HG03558 (cell line): ENCODE measurements around the gene ACSL1.
A peak's percentile ranks its signal among the peaks of the same experiment; 100 is the strongest.
"Not testable (repeated sequence)": the region's sequence is repeated elsewhere in the genome, so short reads cannot be mapped to it uniquely, and the experiment has no call there.

Experiments
- ATAC-seq: cut with Tn5 transposase; IDR thresholded peaks from one replicate; pipeline ENCODE4 v1.9.1; 2021; ENCODE audit warnings: moderate number of reproducible peaks; ENCODE audit not compliant: unreplicated experiment; ENCODE audit errors: extremely low read depth

ACSL1 gene

DNA sequence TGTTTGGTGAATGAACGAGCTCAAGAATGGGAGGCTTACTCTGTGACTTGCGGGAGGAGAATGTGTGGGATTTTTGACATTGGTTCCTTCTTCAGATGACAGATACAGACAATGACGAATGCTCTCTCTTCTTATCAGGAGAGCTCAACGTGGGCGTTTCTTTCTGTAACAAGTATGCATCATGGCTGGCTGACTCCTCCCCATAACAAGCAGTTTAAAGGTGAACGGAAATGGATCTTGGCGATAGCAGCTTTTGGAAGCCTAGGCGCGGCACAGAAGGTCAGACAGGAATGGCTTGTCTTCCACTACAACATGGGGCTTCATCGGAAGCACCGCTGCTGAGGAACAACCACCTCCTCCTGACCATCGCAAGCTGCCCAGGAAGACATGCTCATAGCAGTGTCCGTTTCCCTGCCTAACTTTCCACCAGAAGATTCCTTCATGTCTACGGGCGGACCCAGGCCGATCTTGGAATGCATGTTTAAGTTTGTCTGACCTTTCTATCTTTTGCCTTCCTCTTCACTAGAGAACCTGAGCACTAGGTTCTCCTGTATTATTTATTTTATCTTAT, 18.3 kb upstream of the ACSL1 start:
- ATAC-seq: no peak

DNA sequence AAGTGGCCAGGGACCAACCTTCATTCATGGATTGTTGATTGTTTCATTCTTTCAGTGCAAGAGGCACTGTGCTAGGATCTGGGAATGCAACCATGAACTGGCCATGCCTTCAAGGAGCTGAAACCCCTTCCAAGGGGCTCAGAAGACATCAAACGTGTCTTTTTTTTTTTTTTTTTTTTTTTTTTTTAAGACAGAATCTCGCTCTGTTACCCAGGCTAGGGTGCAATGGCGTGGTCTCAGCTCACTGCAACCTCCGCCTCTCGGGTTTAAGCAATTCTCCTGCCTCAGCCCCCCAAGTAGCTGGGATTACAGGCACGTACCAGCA, 13.3 kb upstream of the ACSL1 start:
- not testable (repeated sequence) for ATAC-seq

DNA sequence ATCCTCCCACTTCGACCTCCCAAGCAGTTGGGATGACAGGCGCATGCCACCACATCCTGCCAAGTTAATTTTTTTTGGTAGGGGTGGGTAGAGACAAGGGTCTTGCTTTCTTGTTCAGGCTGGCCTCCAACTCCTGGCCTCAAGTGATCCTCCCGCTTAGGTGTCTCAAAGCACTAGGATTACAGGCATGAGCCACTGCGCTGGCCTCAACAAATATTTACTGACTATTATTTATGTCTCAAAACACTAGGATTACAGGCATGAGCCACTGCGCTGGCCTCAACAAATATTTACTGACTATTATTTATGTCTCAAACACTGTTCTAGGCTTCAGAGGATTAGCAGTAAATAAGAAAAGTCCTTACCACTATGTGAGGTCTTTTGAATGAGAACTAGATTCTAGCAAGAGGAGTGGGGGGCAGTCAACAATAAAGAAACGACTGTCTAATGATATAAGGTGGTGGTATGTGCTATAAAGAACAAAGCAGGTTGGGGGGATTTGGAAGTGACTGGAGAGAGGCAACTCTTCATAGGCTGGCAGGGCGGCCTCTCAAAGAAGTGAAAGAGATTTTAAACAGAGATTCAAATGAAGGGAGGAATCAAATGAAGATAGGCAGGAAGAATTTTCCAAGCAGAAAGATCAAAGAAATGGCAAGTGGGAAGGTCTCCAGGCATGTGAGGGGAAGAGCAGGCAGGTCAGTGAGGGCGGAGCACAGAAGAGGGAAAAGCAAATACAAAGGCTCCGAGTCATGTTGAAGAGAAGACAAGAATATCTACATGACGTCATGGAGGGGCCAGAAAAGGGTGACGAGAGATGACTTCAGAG, 12.7 kb upstream of the ACSL1 start:
- no peak for ATAC-seq

- no peak for ATAC-seq
Measured at GRCh38 chr4:184836613-184837012, 10.8 kb upstream of the ACSL1 start.

DNA sequence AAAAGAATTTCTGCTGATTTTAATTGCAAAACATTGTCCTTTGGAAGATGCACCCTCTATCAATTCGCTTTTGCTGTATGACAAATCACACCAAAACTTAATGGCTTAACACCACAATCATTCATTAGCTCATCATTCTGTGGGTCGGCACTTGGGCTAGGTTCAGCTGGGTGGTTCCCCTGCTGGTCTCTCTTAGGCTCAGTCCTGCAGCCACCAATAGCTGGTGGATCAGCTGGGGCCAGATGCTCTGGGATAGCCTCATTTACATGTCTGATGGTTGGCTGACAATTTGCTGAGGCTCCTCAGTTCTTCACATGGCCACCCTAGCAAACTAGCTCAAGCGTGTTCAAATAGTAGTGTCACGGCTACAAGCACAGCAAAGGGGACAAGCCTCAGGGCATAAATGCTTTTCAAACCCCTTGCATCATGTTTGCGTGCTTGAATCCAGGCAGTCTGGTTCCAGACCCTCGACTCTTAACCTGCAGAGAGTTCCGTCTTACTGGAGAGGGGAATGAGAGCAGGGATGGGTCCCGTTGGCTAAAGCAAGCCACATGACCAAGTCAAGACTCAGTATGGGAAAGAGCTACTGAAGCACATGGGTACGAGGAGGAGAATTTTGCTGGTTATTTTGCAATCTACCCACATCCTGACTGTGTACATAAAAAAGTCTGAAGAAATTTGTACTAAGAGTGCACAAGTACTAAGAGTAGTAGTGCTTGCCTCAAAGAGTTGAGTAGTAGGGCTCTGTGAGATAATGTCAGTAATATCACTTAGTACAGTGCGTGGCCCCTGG, 7.5 kb upstream of the ACSL1 start:
- no peak for ATAC-seq

GRCh38 chr4:184831153-184831552, 5.4 kb upstream of the ACSL1 start:
- no peak for ATAC-seq

- no peak for ATAC-seq
Measured at GRCh38 chr4:184826691-184827270, 1.0 kb upstream of the ACSL1 start.

DNA sequence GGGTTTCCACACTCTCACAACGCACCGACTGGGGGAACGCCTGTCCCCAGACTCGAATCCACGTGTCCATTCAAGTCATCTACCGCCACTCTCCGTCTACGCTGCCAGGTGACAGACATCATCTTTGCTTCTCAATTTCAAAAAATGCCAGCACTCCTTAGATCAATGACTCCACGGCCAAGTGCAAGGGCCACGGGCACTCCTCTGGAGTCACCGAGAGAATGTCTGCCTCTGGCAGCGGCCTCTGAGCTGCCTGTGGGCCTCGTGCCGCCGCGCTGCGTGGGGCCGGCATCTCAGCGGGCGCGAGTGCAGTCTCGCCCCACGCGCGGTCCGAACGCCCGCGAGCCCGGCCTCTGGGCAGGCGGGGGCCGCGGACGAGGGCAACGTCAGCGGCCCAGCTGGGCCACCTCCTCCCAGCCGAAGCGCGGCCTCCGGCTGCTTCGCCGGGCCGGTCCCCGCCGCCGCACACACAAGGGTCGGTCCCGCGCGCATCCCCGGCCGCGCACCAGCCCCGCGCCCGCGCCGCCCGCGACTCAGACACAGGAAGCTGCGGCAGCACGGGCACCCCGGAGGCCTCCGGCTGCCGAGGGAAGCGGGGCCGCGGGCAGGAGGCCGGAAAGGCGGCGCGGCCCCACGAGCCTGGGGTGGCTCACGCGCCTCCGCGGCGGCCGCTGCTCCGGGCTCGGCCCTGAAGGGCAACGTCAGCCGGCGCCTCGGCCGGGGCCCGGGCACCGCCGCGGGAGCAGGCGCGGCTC, 450 bp downstream of the ACSL1 start:
- peak; percentile 16 for ATAC-seq

DNA sequence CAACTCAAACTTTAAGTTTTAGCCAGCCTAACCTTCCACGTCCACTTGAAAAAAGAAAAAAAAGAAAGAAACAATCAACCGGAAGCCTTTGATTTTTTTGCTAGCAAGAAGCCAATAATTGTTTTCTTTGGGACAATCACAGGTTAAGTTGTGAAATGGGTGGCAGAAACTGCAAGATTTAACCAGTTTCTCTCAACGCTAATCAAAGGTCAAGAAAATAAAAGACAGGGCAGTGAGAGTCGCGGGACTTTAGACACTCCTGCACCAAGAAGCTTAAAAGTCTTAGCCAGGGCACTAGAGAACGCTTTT, 1.0 kb downstream of the ACSL1 start:
- ATAC-seq: no peak

DNA sequence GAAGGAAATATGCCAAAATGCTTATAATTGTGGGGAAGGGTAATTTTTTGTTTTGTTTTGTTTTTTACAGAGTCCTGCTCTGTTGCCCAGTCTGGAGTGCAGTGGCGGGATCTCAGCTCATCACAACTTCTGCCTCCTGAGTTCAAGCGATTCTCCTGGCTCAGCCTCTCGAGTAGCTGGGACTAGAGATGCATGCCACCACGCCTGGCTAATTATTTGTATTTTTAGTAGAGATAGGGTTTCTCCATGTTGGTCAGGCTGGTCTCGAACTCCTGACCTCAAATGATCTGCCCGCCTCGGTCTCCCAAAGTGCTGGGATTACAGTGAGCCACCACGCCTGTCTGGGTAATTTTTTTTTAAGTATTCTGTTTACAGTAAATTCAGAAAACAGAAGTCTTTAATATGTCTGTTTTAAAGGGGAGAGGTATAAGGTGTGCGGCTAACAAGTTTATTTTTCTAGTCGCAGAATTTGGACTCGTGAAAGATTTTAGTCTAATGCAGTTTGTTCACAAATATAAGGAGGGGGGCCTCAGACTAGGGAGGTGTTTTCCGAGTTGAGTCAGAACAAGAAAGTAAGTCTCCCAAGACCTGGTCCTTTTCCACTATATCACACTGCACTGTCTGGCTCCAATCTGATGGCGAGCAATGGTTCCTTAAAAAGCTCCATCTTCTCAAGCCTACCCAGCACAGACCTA, 1.5 kb downstream of the ACSL1 start:
- ATAC-seq: no peak

DNA sequence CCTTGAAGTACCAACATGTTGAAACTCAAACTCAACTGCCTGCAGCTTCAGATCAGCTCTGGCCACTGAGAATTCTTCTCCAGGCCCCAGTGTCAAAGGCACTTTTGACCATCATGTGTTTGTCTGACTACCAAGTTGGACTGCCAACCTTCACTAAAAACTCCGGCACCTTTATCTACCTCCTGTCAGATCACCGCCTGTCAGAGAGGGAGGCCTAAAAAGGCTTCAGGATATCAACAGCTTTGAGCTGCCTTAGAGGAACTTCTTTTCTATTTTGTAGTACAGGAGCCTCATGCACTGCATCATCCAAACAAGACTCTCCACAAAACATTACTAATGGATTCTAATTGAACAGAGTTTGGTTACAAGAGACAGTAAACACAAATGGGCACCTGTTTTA, 2.8 kb downstream of the ACSL1 start:
- no peak for ATAC-seq

GRCh38 chr4:184822356-184822755, 3.4 kb downstream of the ACSL1 start:
- ATAC-seq: no peak

DNA sequence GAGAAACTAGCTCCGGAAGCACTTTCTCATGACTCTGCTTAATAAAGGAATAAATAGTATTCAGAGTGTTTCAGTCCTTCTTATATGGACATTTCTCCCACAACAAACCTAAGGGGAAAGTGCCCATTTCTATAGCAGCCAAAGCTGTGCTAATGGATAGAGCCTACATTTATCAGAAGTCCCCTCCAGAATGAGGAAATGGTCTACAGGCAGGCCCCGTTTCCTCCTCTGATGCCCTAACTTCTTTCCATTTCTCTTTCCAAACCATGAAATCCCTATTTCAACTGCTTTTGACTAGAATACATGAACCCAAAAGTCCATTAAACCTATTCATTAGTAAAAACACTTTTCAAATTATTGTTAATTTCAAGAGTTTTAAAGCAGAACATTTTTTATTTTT, 4.5 kb downstream of the ACSL1 start:
- ATAC-seq: no peak

DNA sequence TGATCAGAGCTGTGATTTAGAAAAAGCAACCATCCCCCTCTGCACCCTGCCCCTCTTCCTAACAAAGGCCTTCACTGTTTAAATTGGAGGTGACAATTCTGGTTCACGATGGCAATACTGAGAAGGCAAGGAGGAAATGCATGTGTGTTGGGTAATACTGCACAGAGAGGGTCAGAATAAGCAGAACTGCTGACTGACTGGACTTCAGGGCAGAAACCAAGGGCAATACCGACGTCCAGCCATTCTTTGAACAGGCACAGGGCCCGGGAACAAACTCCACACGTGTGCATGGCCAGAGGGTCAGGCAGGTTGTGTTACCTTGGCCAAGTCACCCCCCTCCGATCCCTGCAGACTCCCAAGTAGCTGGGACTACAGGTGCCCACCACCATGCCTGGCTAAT, 6.0 kb downstream of the ACSL1 start:
- no peak for ATAC-seq

- peak; percentile 29 for ATAC-seq
Measured at GRCh38 chr4:184818216-184818564, 7.6 kb downstream of the ACSL1 start.

GRCh38 chr4:184817494-184818215, 8.1 kb downstream of the ACSL1 start:
- no peak for ATAC-seq

DNA sequence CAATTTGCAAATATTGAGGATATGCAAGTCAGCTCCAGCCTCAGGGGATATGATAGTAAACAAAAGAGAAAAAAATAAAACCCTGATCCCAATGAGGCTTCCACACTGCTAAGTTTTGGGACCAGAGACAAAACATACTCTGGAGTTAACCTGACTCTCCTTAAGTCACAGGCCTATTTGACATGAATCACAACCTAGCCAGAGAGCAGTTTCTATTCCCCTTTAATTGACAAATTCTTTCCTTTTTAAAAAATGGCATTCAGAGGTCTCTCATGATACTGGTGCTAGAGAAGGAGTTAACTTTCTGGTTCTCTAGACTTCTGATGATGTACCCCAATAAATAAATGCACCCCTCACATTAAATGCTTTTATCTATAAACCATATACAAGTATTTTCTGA, 8.8 kb downstream of the ACSL1 start:
- ATAC-seq: no peak

GRCh38 chr4:184815046-184815877, 10.5 kb downstream of the ACSL1 start:
- peak; percentile 75 for ATAC-seq

DNA sequence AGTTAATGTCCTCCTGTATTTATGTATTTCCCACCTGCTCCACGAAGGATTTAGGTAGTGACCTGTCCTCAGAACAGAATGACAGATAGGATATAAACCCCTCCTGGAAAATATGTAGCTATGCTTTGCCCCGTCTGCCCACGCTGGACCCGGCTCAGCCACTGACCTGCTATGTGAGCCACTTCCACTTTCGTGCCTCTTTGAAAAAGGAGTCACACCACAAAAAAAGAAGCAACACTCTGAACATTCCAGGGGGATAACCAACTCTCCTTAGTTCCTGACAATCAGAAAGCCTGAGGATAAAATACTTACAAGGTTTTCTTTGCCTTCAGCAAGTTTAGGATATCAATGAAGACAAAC, 11.1 kb downstream of the ACSL1 start:
- no peak for ATAC-seq
